A172 (cell line): ENCODE measurements around the gene KIAA1755. TPM values are rescaled to one million over a fixed set of nuclear protein-coding genes. Genes with fewer than 3 reads are reported as not detected.
A peak's percentile ranks its signal among the peaks of the same experiment; 100 is the strongest.

Experiments used
- DNase-seq: peaks from one replicate; pipeline ENCODE4 v3.0.0-alpha.2; 2015; ENCODE audit warnings: low spot score
- total RNA-seq: library from RNA; depleted of rRNA; stranded (reverse); fragments of >200 nt; shearing (Covaris generic); gene quantifications from 2 replicates; pipeline ENCODE4 v1.2.3, GENCODE V29; 2014; rRNA removed

Gene KIAA1755, protein sequence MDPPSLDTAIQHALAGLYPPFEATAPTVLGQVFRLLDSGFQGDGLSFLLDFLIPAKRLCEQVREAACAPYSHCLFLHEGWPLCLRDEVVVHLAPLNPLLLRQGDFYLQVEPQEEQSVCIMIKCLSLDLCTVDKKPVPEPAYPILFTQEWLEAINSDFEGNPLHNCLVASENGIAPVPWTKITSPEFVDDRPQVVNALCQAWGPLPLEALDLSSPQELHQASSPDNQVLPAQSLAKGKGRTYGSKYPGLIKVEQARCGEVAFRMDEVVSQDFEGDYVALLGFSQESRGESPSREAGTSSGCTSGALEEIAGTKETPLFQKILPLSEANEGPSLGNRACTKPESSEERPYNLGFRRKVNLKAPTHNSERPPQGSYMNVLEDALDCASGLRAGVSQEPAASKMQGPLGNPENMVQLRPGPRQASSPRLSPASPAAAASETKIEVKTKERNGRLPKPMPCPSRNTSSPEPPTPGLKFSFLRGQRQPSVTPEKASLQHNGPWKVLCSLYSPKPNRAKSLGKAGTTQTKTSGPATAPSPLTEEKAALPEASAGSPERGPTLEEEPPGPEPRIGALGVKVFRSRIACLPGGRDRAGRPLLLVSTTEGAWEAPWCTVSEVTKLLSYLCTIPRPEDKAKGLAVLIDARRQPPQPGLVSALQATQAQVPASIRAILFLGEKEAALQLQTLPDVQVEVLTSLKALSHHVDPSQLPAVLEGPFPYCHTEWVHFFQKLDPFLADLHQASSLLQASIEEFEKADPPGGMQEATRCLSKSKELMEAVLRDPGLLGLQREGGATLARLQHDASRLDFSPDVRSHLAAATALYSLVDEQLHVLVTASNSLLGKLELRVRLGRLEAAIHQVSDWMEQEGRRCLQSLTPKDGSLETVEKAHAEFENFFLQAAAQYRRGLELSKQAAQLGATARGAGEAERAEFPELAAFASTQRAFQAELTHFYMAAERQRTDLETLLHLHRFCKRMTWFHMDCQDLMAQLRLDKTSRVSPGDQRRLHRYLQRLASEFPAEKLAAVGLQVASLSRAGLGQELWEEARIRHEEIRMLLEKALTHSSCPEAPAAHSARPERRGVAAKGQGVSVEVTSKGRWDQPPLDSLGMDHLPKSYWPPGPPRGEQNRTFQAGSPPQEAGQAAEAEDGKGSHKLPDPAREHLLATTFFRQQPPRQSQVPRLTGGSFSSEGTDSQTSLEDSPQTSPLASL
- 0.57 and 0.69 TPM in 2 replicates for total RNA-seq

DNA sequence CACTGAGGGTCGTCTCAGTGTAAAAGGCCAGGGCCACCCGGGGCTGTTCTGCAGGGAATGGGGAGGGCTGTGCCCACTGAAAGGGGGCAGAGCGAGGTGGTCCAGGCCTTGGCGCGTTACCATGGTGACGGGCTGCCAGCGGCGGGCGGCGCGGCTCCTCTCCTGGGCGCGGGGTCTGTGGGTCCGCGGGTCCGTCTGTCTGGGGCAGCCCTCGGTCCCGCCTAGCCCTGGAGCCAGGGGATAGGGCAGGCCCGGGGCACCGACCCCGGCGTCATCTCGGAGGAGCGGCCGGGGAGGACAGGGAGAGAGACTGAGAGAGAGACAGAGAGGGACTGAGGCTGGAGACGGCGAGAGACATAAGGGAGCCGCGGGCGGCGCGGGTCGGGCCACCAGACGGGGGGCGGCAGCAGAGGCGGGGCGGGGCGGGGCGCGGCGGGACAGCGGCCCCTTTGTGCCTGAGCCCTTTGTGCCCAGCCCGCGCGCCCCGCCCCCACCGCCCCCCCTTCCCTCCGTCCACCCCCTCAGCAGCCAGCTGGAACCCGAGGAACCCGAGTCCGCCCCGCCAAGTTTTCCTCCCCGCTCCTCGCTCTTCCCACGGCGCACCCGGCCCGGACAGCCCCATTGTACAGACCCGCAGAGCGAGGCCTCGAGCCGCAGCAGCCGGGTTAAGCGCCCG is at the start of gene KIAA1755:
TSS of gene KIAA1755 (minus strand) at position 358 of the 676 bp plus-strand sequence. CDS start at position 123, 235 bp downstream.
- no peak for DNase-seq

DNA sequence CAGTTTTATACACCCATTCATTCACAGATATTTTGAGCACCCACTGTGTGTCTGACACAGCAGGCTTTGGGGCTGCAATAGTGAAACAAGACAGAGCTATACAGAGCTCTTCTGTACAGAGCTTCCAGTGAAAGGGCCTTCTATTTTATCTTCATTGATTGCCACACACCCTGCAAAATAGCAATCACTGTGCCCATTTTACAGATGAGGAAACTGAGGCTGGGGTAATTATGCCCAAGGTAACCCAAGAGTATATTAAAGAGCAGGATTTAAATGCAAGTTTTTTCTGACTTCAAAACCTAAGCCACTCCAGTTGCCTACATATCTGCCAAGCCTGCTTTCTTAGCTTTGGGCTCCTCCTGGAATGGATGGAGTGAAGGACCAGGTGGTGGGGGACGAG is 47.9 kb upstream of the KIAA1755 start:
- DNase-seq: no peak

DNA sequence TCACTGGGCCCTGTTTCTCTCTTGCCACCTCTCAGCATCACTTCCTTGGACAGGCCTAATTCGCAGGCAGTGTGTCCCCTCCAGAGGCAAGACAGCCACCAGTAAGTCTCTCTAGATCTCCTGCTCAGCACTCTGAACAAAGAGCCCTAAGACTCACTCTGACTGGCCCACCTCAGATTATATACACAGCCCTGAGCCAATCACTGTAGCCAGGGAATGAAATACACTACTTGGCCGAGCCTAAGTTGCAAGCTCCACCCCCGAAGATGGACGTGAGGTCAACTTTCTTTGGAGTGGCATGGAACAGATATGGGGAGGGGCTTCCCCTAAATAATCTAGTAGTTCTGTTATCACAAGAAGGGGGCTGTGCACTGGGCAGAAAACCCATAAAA is 47.5 kb upstream of the KIAA1755 start:
- DNase-seq: no peak

DNA sequence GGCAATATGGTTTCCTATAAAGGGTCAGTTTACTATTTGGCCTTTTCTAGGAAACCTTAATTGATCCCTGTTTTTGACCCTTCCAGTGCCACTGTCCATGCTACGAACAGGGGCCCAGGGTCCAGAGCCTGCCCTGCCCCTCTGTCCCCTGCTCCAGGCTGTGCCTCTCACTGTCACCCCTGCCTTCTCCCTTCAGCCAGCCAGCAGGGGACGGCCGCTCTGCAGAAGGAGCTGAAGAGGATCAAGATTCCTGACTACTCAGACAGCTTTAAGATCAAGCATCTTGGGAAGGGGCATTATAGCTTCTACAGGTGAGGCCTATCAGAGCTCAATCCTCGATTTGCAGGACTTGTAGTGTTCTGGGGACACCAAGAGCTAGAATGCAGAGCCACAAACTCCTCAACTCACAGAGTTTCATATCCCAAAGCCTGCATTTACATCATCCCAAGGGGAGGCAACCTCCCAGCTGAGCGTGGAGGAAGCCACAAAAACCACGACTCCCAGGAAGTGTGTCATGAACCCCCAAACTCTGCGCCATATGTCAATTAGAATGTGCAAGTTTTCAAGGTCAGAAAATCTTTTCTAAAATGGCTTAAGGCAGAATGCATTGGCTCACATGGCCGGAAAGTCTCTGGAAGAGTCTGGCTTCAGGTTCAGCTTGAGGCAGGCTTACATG is 47.0 kb upstream of the KIAA1755 start:
- DNase-seq: peak; percentile 80

DNA sequence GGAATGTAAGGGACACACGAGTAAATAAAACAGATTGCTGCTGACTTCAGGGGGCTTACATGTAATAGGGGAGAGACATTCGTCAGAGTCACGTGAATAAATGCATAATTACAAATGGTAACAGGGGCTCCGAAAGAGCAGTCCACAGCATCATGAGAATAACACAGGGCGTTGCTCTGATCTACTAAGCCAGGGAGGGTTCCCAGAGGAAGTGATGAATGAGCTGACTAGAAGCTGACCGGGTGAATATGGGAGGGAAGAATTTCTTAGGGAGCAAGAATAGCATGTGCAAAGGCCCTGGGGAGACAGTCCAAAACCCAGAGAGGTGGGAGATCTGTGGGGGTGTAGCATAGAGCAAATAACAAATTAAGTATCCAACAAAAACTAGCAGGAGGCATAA is 45.8 kb upstream of the KIAA1755 start:
- DNase-seq: no peak

DNA sequence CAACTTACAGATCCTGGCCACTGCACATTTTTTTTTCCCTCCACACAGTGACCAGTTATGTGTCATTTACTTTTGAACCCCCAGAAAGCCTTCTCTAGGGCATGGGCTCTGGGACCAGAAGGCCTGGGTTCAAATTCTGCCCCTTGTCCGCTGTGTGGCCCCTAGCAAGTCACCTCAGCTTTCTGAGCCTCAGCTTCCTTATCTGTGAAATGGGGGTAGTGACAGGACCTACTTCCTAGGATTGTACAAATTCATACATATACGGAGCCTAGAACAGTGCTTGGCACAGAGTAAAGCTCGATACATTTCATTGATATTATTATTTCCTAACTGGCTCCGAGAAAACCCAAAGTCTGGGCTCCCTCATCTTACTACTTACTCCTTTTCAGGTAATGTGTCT is 45.0 kb upstream of the KIAA1755 start:
- DNase-seq: no peak

DNA sequence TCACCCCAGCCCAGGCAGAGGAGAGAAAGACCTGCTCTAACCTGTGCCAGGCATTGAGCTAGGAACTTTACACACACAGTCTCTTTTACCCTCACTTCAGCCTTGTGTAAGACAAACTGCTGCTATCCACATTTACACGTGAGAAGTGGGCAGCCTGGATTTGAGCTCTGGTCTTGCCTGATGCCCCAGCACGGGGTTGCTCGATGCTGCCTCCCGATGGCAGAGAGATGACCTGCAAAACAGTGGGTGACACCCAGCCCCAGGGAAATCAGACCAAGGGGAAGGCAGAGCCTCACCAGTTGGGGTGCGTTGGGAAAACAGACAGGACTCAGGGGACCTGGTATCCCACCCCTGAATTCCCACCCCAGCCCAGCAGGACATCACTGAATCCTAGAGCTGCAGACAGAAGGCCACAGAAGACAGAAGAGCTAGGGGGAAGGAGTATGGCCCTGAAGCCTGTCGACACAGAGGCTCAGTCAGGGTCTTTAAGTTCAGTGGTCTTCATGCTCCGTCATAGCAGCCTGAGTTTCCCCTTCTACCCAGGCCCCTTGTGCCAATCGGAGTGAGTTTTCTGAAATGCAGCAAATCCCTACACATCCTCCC is 44.4 kb upstream of the KIAA1755 start:
- DNase-seq: peak; percentile 18

DNA sequence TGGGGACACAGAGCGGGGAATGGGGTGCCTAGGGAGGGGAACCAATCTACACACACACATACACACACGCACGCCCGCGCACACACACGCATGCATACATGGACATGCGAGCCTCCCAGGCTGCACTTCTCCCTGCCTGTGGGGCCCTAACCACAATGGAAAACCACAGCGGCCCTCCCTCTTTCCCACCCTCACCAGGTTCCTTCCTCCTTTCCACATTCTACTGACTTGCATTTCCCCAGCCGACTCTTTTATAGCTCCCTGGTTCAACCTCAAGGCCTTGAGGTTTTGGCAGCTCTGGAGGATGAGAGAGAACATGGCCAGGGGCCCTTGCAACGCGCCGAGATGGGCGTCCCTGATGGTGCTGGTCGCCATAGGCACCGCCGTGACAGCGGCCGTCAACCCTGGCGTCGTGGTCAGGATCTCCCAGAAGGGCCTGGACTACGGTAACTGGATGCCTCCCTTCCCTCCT is 43.4 kb upstream of the KIAA1755 start, which contains the start of gene BPI:
TSS of gene BPI (plus strand) at position 249 of the 472 bp plus-strand sequence. CDS start at position 317, 68 bp downstream.
- peak; percentile 38 for DNase-seq

DNA sequence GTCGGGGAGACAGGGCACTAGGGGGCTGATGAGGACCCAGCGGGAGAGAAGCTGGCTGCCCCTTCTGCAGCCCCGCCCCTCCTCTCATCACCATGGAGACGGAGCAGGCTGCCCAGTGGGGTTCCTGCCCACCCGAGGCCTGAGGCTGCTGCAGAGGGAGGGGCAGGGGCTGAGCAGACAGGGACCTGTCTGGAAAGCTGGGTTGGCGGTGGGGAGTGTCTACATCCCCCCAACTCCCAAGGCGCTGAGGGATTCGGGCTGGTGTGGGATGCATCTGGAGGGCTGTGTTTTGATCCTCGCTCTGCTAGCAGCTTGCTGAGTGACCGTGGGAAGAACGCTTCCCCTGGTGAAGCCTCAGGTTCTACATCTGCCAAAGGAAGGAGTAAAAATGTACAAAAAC is 42.3 kb upstream of the KIAA1755 start:
- no peak for DNase-seq

DNA sequence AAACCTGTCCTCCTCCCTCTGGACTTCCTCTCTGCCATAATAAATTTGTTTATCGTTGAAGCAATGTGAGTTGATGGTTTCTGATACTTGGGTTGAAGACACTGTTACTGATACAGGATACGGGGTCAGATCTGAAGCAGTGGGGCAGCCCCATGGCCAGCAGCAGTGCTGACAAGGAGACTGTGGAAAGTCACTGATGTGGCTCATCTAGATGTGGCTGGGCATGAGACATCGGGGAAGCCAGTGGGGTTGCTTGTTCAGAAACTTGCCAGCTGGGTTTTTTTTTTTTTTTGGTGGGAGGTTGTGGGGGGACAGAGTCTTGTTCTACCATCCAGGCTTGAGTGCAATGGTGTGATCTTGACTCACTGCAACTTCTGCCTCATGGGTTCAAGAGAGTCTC is 40.8 kb upstream of the KIAA1755 start:
- DNase-seq: no peak

DNA sequence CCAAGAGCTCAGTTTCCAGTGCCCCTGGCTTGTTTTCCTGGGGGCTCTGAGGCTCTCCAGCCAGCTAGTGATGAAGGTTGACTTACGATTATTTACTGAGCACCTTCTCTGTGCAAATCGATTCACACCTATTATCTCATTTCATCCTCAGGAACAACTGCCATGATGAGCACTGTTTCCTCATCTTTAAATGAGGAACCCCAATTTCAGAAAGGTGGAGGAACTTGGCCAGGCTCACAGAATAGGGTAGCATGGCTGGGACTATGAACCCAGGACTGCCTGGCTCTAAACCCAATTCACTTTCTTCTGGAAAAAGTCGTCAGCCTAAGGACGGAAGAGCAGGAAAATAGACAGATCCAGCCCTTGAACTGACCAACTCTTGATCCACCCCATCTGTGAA is 39.9 kb upstream of the KIAA1755 start:
- no peak for DNase-seq

DNA sequence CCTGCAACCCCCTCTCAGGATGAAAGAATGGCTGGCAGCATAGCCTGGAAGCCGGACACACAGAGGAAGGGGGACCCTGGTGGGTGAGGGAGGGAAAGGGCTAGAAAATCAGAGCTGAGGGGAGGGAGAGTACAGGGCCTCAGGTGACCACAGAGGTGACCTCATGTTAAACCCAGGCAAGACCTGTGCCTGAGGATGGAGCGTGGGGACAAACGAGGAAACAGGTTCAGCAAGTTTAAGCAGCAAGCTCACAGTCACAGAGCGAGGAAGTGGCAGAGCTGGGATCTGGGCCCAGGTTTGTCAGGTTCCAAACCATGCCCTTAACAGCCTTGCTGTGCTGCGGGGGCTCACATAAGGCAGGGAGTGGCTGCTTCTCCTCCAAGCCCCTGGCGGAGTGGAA is 39.4 kb upstream of the KIAA1755 start:
- DNase-seq: no peak

DNA sequence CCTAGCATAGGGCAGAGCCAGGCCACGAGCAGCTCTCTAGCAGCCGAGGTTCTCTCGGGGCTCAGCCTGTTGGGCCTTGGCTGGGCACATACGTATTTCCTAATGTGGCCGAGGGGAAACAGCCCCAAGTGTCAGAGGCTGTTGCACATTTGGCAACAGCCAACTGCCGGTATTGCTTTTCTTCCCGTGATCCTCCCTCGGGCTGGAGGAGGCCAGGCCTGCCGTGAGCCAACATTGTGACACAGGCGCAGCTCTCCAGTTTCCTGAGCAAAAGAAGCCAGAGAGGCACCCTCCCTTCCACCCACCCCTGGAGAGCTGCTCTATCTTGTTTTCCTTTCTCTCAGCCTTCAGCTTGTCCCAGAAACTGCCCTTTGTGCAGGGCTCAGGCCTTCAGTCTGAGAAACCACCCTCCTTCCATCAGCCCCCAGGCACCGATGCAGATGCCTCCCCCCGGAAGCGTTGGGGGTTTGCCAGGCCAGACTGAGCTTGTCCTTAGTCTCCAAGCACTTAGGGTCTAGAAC is 38.3 kb upstream of the KIAA1755 start:
- no peak for DNase-seq

DNA sequence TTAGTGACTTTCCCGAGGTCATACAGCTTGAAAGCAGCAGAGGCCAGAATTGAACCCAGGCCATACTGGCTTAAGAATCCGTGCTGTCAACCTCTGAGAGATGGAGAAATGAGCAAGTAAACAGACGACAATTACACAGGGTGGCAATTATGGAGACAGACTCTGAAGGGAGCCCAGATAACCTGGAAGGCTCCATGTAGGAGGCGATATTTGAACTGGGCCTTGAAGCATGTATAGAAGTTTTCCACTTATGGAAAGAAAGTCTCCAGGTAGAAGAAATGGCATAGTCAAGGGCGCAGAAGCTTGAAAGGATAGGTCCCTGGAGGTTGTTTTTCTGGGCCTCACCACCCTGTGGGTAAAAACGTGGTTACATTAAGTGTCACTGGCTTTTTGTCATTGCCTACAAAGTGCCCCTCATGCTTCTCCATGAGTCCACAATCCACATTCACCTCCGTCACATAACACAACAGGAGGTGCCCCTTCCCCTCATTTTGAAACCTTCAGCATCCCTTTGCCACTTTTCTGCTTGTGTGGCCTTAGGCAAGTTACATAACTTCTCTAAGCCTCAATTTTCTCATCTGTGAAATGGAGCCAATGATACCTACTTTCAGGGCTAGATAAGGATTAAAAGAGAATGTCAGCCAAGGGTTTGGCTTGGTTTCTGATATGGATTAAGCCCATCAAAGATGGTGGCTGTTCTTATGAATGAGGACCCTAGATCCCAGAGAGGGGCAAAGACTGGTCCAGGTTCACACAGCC is 37.6 kb upstream of the KIAA1755 start:
- no peak for DNase-seq

DNA sequence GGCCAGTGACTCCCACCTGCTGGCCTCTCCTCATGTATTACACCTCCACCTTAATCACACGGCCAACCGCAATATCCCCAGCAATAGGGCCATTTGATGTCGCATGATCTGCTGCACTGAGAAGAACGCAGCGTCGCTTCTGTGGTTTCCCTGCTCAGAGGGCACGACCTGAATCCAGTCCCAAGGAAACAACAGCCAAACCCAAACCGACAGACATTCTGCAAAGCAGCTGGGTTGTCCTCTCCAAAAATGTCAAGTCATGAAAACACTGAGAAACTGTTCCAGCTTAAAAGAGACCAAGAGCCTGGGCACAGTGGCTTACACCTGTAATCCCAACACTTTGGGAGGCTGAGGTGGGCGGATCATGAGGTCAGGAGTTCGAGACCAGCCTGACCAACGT is 35.9 kb upstream of the KIAA1755 start:
- no peak for DNase-seq

DNA sequence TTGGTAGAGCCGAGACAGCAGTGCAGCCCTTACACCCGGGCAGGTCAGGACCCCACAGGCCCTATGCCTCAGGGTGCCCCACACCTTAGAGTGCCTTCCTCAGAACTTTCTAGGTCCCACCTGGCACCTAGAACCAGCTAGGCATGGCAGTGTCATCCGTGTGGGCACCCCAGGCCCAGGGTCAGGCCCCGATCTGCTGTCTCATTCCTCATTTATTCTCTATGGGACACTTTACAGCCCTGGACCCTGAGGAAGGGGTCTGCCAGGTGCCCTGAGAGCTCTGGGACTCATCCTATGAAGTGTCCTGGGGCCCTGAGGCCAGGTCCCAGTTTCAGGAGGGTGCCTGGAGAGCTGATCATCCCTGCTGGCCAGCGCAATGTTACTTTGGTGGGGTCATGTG is 35.3 kb upstream of the KIAA1755 start:
- DNase-seq: no peak

DNA sequence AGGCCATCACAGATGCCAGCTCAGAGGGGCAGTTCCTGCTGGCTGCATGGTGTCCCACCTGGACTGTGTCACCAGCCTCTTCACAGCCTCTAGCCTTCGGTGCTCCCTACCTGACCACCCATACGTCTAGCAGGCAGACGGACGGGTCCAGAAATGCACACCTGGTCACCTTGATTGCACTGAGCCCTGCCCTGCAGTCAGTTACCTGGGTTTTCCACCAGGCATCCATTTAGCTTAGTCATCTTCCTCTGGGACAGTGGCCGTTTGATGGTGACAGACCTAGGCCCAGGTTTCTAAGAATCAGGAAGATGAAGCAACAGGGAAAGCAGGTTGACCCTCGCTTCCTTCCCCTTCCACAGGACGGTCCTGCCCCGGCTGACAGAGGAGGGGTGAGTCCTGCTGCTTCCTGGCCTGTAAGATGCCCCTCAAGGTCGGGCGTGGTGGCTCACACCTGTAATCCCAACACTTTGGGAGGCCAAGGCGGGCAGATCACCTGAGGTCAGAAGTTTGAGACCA is 33.6 kb upstream of the KIAA1755 start:
- DNase-seq: no peak

DNA sequence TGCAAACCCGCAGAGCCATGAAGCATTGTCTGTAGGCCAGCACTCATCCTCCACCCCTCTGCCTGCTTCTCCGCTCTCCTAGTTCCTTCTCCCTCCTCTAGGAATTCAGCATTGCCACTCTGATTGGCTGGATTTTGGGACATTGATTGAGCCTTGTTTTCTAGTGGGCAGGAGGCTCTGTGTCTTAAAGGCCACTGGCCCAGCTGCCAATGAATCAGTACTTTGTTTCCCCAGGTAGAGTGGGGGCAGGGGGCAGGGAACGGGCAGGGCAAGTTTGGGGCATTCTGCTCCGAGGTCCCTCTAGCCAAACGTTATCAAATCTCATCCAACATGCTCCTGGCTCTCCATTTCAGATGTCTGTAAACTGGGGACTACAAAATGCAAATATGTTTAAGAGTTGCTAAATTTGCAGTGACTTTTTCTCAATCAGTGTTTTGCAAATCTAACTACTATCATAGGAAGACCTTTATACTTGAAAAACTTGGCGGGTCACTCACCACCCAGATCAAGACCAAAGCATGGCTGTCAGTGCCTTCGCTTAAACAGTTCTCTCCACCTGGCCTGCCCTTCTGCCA is 33.0 kb upstream of the KIAA1755 start:
- DNase-seq: no peak

DNA sequence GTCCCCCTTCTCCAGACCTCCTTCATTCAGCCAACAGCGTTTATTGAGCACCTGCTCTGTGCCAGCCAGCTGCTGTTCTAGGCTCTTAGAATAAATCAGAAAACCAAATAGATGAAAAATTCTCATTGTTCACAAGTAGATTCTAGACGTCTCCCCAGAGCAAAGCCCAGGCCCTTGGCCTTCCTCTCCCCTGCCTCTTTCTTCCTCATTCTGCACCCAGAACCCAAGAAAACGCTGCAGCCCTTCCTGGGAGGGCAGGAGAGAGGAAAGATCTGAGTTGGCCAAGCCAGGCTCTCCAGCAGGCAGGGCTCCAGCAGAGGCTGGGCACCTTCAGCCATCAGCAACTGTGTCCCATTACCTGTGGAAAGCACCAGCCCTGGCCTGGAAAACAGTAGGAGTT is 31.4 kb upstream of the KIAA1755 start:
- DNase-seq: no peak
